OCI-LY3 (cell line): ENCODE results near the gene C16orf90.

Experiments used
- H2AFZ ChIP-seq: fragments of 200-600, 300-600 bp; shearing (Covaris generic); 2 replicates; pipeline ENCODE4 v1.6.0; 2014; ENCODE audit warnings: antibody characterized with exemption, low read depth, low read length
- H3K27ac ChIP-seq: fragments of 200-600, 300-600 bp; sonication (generic); 2 replicates; pipeline ENCODE4 v1.5.1; 2014; ENCODE audit warnings: mild to moderate bottlenecking, low read length, moderate library complexity, mixed read lengths
- H3K27me3 ChIP-seq: fragments of 200-600, 300-600 bp; sonication (generic); 2 replicates; pipeline ENCODE4 v1.6.1; 2014; ENCODE audit warnings: low read depth, low read length, mixed read lengths
- H3K36me3 ChIP-seq: fragments of 200-600, 300-600 bp; sonication (generic); replicated peaks from 2 replicates; pipeline ENCODE3; 2014; ENCODE audit warnings: low read depth, low read length, mixed read lengths
- H3K4me1 ChIP-seq: fragments of 300-600, 200-600 bp; sonication (generic); 2 replicates; pipeline ENCODE4 v1.6.1; 2014; ENCODE audit warnings: low read length, mixed read lengths
- H3K4me2 ChIP-seq: fragments of 200-600, 300-600 bp; sonication (generic); 2 replicates; pipeline ENCODE4 v1.6.1; 2014; ENCODE audit warnings: low read length, mixed read lengths
- H3K4me3 ChIP-seq: fragments of 300-600, 200-600 bp; sonication (generic); 2 replicates; pipeline ENCODE4 v1.5.1; 2014; ENCODE audit warnings: antibody characterized with exemption, mild to moderate bottlenecking, low read length, moderate library complexity
- H3K79me2 ChIP-seq: fragments of 300-600, 200-600 bp; shearing (Covaris generic); 2 replicates; pipeline ENCODE4 v1.6.1; 2014; ENCODE audit warnings: mild to moderate bottlenecking, low read length, mixed read lengths
- H3K9ac ChIP-seq: fragments of 300-600, 200-600 bp; shearing (Covaris generic); 2 replicates; pipeline ENCODE4 v1.6.0; 2014; ENCODE audit warnings: mild to moderate bottlenecking, low read length, moderate library complexity
- H3K9me3 ChIP-seq: fragments of 200-600, 300-600 bp; shearing (Covaris generic); 2 replicates; pipeline ENCODE4 v1.6.1; 2014; ENCODE audit warnings: low read length, mixed read lengths; ENCODE audit not compliant: insufficient read depth
- H4K20me1 ChIP-seq: fragments of 200-600, 300-600 bp; sonication (generic); 2 replicates; pipeline ENCODE4 v1.6.1; 2016; ENCODE audit warnings: low read length, mixed read lengths; ENCODE audit not compliant: insufficient read depth
- CTCF ChIP-seq: fragments of 200-600, 300-600 bp; sonication (generic); IDR thresholded peaks from 2 replicates; pipeline ENCODE4 v1.5.1; 2014; ENCODE audit warnings: antibody characterized with exemption, low read length, low read depth
- EZH2phosphoT487 ChIP-seq: fragments of 200-600 bp; shearing (Covaris generic); IDR thresholded peaks from 2 replicates; pipeline ENCODE4 v1.6.1; 2018; ENCODE audit warnings: antibody characterized with exemption, mixed run types, low read depth

C16orf90 gene

GRCh38 chr16:3492356-3492755, 2.9 kb downstream of the C16orf90 start:
- Histone ChIP-seq H2AFZ (no peak overlapping the region), H3K79me2 (no peaks in the 10 kb centered on the region), H3K36me3 (no peaks in the 10 kb centered on the region), H3K9me3 (no peaks in the 10 kb centered on the region), H3K4me2 (no peak overlapping the region), H3K4me1 (no peaks in the 10 kb centered on the region), H3K9ac (no peak overlapping the region), H4K20me1 (no peaks in the 10 kb centered on the region), H3K27ac (no peak overlapping the region), H3K4me3 (no peak overlapping the region), H3K27me3 (no peaks in the 10 kb centered on the region)
- no peak for TF ChIP-seq EZH2phosphoT487
- TF ChIP-seq CTCF: no peak

DNA sequence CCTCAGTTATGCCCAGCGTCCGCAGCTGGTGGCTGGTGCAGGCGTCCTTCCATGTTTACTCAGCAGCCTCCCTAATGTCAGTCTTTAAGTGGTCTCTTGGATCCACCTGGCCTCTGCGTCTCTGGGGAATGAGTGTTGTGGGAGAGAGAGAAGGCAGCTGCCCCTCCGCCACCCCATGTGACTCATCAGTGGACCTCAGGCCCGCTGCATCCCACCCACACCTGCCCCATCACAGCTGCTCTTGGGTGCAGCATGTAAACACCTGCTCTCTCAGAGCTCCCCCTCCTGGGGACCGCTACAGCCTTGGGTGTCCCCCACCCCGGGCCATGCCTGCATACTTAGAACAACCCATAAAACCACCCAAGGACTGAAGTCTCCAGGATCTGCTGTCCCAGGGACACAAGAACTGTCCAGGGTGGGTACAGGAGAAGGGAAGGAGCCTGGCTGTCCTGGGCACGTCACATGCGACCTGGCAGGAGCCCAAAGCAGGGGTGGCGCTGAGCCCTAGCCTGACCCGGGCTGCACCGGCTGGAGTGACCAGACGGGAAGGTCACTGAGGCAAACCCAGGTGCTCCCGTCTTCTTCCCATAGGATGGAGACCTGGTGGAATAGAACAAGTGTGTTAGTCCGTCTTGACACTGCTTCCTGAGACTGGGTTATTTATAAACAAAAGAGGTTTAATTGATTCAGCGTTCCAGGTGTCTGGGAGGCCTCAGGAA, 4.2 kb downstream of the C16orf90 start:
- Histone ChIP-seq H3K9ac (no peak overlapping the region), H3K9me3 (no peaks in the 10 kb centered on the region), H3K4me3 (no peak overlapping the region), H3K36me3 (no peaks in the 10 kb centered on the region), H3K27ac (no peak overlapping the region), H2AFZ (no peak overlapping the region), H3K27me3 (no peaks in the 10 kb centered on the region), H3K4me2 (no peak overlapping the region), H4K20me1 (no peaks in the 10 kb centered on the region), H3K79me2 (no peaks in the 10 kb centered on the region), H3K4me1 (no peaks in the 10 kb centered on the region)
- TF ChIP-seq EZH2phosphoT487 (no peak), CTCF (0 out of 2 replicates have a peak, but pooled peaks have one; percentile 15)

- TF ChIP-seq EZH2phosphoT487 (no peak), CTCF (no peak)
- no peaks in the 10 kb centered on the region for H3K79me2 ChIP-seq
- no peaks in the 10 kb centered on the region for H4K20me1 ChIP-seq
- no peak overlapping the region for H3K9ac ChIP-seq
- H3K27me3 ChIP-seq: no peaks in the 10 kb centered on the region
- H3K4me3 ChIP-seq: no peak overlapping the region
- no peak overlapping the region for H2AFZ ChIP-seq
- H3K27ac ChIP-seq: no peak overlapping the region
- H3K4me2 ChIP-seq: no peak overlapping the region
- H3K36me3 ChIP-seq: peaks cover 8% of the 10 kb centered on the region
- H3K4me1 ChIP-seq: no peaks in the 10 kb centered on the region
- H3K9me3 ChIP-seq: no peaks in the 10 kb centered on the region
Measured at GRCh38 chr16:3488801-3489200, 6.5 kb downstream of the C16orf90 start.

DNA sequence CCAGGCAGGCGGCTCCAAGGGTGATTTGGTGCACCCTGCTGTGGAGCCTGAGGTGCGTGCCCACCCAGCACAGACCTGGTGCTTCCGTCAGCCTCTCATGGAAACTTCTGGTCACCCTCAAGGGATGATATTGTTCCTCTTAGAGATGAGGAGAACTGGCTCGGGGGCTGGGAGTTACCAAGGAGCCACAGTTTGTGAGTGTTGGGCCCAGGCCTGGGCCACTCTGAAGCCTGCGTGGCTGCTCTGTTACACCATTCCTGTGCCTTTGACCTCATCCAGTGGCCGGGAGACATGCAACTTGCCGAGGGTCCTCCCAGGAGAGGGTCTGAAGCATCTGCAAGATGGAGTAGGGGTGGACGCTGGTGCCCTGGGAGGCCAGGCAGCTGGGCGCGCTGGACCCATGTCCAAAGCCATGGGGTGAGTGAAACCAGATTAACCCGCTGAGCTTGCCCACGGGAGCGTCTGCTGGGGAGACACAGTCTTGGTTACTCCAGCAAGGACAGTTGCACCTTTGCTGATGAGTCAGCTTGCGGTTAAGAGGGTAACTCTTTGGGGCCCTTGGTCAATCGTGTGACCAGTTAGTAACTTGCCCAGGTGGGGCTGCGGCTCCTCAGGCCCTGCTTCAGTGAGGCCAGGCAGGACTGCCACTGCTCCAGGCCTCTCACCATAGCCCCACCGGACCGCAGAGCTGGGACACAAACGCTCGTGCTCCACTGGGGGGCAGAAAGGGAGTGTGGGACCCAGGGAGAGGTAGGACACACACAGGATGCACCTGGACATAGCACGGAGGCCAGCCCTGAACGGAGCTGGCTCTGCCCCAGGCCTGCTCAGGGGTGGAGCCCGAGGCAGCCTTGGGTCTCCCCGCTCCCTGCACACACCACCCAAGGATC, 7.5 kb downstream of the C16orf90 start:
- Histone ChIP-seq H3K4me3 (no peak overlapping the region), H3K27me3 (no peaks in the 10 kb centered on the region), H4K20me1 (no peaks in the 10 kb centered on the region), H3K9me3 (no peaks in the 10 kb centered on the region), H3K9ac (no peak overlapping the region), H2AFZ (no peak overlapping the region), H3K36me3 (peaks cover 12% of the 10 kb centered on the region), H3K79me2 (no peaks in the 10 kb centered on the region), H3K4me1 (no peaks in the 10 kb centered on the region), H3K27ac (no peak overlapping the region), H3K4me2 (no peak overlapping the region)
- TF ChIP-seq CTCF (no peak), EZH2phosphoT487 (no peak)
